SK-N-SH treated with all-trans-retinoic acid at 6 μM for 48 hours (cell line): ENCODE results near the gene FBXW12.

Source experiments
- ATAC-seq: fragments of 200-7000 bp; cut with Tn5 transposase; 3 replicates; pipeline ENCODE4 v1.9.1; 2020; ENCODE audit warnings: mild to moderate bottlenecking, moderate library complexity
- ARNTL ChIP-seq: fragments of 450-650 bp; formaldehyde crosslinking; IDR thresholded peaks from 2 replicates; pipeline ENCODE4 v1.5.0; 2020; ENCODE audit warnings: low read depth, mild to moderate bottlenecking, moderate library complexity, borderline replicate concordance
- BACH2 ChIP-seq: fragments of 250-450 bp; sonication (Bioruptor Pico); IDR thresholded peaks from 2 replicates; pipeline ENCODE4 v1.9.0; 2021; ENCODE audit warnings: mild to moderate bottlenecking, borderline replicate concordance
- CREB5 ChIP-seq: fragments of 250-450 bp; sonication (Bioruptor Pico); IDR thresholded peaks from 2 replicates; pipeline ENCODE4 v1.5.1; 2020; ENCODE audit warnings: low read depth, mild to moderate bottlenecking, moderate library complexity
- CSDC2 ChIP-seq: fragments of 250-450 bp; sonication (Bioruptor Pico); IDR thresholded peaks from 2 replicates; pipeline ENCODE4 v1.5.0; 2020; ENCODE audit warnings: mild to moderate bottlenecking, moderate library complexity
- CSRNP3 ChIP-seq: fragments of 250-450 bp; sonication (Bioruptor Pico); IDR thresholded peaks from 2 replicates; pipeline ENCODE4 v1.5.1; 2021; ENCODE audit warnings: mild to moderate bottlenecking, moderate library complexity
- GLIS3 ChIP-seq: fragments of 250-450 bp; sonication (Bioruptor Pico); IDR thresholded peaks from 2 replicates; pipeline ENCODE4 v1.5.0; 2020; ENCODE audit warnings: mild to moderate bottlenecking, moderate library complexity
- ISL1 ChIP-seq: fragments of 250-450 bp; sonication (Bioruptor Pico); IDR thresholded peaks from 2 replicates; pipeline ENCODE4 v2.1.2; 2022; ENCODE audit warnings: mild to moderate bottlenecking, moderate library complexity
- OSR1 ChIP-seq: fragments of 250-450 bp; sonication (Bioruptor Pico); IDR thresholded peaks from 2 replicates; pipeline ENCODE4 v1.8.0; 2022; ENCODE audit warnings: moderate library complexity, mild to moderate bottlenecking, inconsistent platforms
- PATZ1 ChIP-seq: fragments of 250-450 bp; sonication (Bioruptor Pico); IDR thresholded peaks from 2 replicates; pipeline ENCODE4 v1.8.0; 2020; ENCODE audit warnings: mild to moderate bottlenecking, moderate library complexity, borderline replicate concordance
- POU6F1 ChIP-seq: fragments of 250-450 bp; sonication (Bioruptor Pico); IDR thresholded peaks from 2 replicates; pipeline ENCODE4 v1.8.0; 2021; ENCODE audit warnings: low read depth, mild to moderate bottlenecking, moderate library complexity, borderline replicate concordance
- PPARA ChIP-seq: fragments of 250-450 bp; sonication (Bioruptor Pico); IDR thresholded peaks from 2 replicates; pipeline ENCODE4 v1.5.0; 2020; ENCODE audit warnings: mild to moderate bottlenecking, borderline replicate concordance
- RARB ChIP-seq: fragments of 250-450 bp; sonication (Bioruptor Pico); IDR thresholded peaks from 2 replicates; pipeline ENCODE4 v1.8.0; 2021; ENCODE audit warnings: mild to moderate bottlenecking, moderate library complexity
- SNAI2 ChIP-seq: fragments of 250-450 bp; sonication (Bioruptor Pico); IDR thresholded peaks from 2 replicates; pipeline ENCODE4 v1.5.0; 2020; ENCODE audit warnings: mild to moderate bottlenecking, moderate library complexity
- TCF4 ChIP-seq: fragments of 250-450 bp; sonication (Bioruptor Pico); IDR thresholded peaks from 2 replicates; pipeline ENCODE4 v1.8.0; 2021; ENCODE audit warnings: mild to moderate bottlenecking, moderate library complexity, borderline replicate concordance
- TOX ChIP-seq: fragments of 250-450 bp; sonication (Bioruptor Pico); IDR thresholded peaks from 2 replicates; pipeline ENCODE4 v1.8.0; 2021; ENCODE audit warnings: mild to moderate bottlenecking, moderate library complexity, borderline replicate concordance
- ZC3H10 ChIP-seq: fragments of 250-450 bp; sonication (Bioruptor Pico); IDR thresholded peaks from 2 replicates; pipeline ENCODE4 v1.5.1; 2021; ENCODE audit warnings: mild to moderate bottlenecking, moderate library complexity
- ZFP3 ChIP-seq: fragments of 250-450 bp; sonication (Bioruptor Pico); IDR thresholded peaks from 2 replicates; pipeline ENCODE4 v1.5.0; 2020; ENCODE audit warnings: mild to moderate bottlenecking, moderate library complexity
- ZNF70 ChIP-seq: fragments of 450-650 bp; formaldehyde crosslinking; IDR thresholded peaks from 2 replicates; pipeline ENCODE4 v1.5.0; 2020; ENCODE audit warnings: mild to moderate bottlenecking, moderate library complexity
- ZNF8 ChIP-seq: fragments of 450-650 bp; formaldehyde crosslinking; IDR thresholded peaks from 2 replicates; pipeline ENCODE4 v1.5.0; 2020; ENCODE audit warnings: mild to moderate bottlenecking, moderate library complexity

FBXW12 gene

GRCh38 chr3:48405343-48405881 lies 33.4 kb downstream of the FBXW12 start:
- ATAC-seq = no peak
- TF ChIP-seq ZNF8 = no peak
- TF ChIP-seq OSR1 = no peak
- no peak for TF ChIP-seq ISL1 (CRISPR knock-in tag)
- TF ChIP-seq BACH2 (CRISPR knock-in tag) = no peak
- no peak for TF ChIP-seq ARNTL (CRISPR knock-in tag)
- TF ChIP-seq ZC3H10 = no peak
- no peak for TF ChIP-seq ZNF70 (CRISPR knock-in tag)
- TF ChIP-seq PPARA = no peak
- no peak for TF ChIP-seq CSDC2 (CRISPR knock-in tag)
- TF ChIP-seq TCF4 = no peak
- TF ChIP-seq PATZ1 (CRISPR knock-in tag) = no peak
- TF ChIP-seq RARB = no peak
- no peak for TF ChIP-seq TOX (CRISPR knock-in tag)

- no peak for TF ChIP-seq ARNTL (CRISPR knock-in tag)
- TF ChIP-seq CSRNP3 (CRISPR knock-in tag) = no peak
- TF ChIP-seq ZNF8 = no peak
- no peak for TF ChIP-seq PATZ1 (CRISPR knock-in tag)
- TF ChIP-seq CREB5 (CRISPR knock-in tag) = no peak
- no peak for TF ChIP-seq ZFP3 (CRISPR knock-in tag)
- TF ChIP-seq SNAI2 = no peak
- TF ChIP-seq OSR1 = no peak
- TF ChIP-seq RARB = no peak
- no peak for TF ChIP-seq POU6F1 (CRISPR knock-in tag)
- TF ChIP-seq GLIS3 (CRISPR knock-in tag) = no peak
- TF ChIP-seq, all 23 proteins: peak for 0
- no peak for ATAC-seq
These were observed 34.0 kb downstream of the FBXW12 start for GRCh38 chr3:48405971-48406370.

- ATAC-seq = no peak
- no peak for TF ChIP-seq SNAI2
- TF ChIP-seq CREB5 (CRISPR knock-in tag) = no peak
- no peak for TF ChIP-seq POU6F1 (CRISPR knock-in tag)
- TF ChIP-seq CSDC2 (CRISPR knock-in tag) = no peak
- no peak for TF ChIP-seq ZNF70 (CRISPR knock-in tag)
- TF ChIP-seq CSRNP3 (CRISPR knock-in tag) = no peak
- no peak for TF ChIP-seq TCF4
- TF ChIP-seq PATZ1 (CRISPR knock-in tag) = no peak
- TF ChIP-seq PPARA = no peak
- TF ChIP-seq OSR1 = no peak
- no peak for TF ChIP-seq ZFP3 (CRISPR knock-in tag)
These were observed 34.7 kb downstream of the FBXW12 start for GRCh38 chr3:48406443-48407431.
